ENCODE results near the gene MUC20.
"Not testable (repeated sequence)": the region's sequence is repeated elsewhere in the genome, so short reads cannot be mapped to it uniquely, and the experiment has no call there.

The MUC20 gene

GRCh38 chr3:195771646-195772300, 51.0 kb downstream of the MUC20 start:
- no peak for DNase-seq

GRCh38 chr3:195773956-195774537, 53.3 kb downstream of the MUC20 start:
- DNase-seq, result no peak

GRCh38 chr3:195774917-195775316, 54.1 kb downstream of the MUC20 start:
- DNase-seq, result peak; percentile 41

GRCh38 chr3:195777975-195778374, 57.2 kb downstream of the MUC20 start:
- no peak for DNase-seq

GRCh38 chr3:195781236-195781635, 60.5 kb downstream of the MUC20 start:
- not testable (repeated sequence) for DNase-seq

Measured in NCI-H774 (cell line).